ENCODE measurements around the gene TNRC6C.

Gene TNRC6C

DNA sequence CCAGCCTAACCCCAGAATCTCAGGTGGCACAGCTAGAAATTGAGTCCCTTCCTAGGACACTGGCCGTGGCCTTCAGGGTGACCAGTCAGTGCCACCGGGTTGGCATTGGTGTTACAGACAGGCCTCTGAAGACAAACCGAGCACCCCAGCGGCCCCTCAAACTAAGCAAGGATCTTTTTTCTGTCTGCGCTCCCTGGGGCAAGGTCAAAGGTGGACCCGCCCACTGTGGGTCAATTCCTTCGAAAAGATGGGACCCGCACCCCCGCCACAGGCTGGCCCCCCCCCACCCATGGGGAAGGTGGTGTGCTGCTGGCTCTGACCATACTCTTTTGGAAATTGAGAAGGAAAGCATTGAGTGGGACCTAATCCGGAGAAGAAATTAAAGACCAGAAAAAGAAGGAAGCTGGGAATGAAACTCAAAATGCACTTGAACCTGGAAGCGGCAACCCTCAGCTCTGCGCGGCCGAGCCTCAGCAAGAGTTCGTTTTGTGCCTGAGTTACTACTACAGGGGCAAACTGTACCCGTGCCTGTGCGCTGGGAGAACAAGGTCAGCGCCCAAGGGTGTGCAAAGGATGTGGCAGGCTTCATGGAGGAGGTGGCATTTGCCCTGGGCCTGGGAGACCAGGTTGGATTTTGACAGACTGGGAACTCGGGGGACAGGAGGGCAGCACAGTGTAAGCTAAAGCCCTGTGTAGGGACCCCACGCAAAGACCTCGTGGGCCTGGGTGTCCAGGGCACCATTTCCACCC, 149.6 kb downstream of the TNRC6C start:
- TF ChIP-seq, protein P1, sequence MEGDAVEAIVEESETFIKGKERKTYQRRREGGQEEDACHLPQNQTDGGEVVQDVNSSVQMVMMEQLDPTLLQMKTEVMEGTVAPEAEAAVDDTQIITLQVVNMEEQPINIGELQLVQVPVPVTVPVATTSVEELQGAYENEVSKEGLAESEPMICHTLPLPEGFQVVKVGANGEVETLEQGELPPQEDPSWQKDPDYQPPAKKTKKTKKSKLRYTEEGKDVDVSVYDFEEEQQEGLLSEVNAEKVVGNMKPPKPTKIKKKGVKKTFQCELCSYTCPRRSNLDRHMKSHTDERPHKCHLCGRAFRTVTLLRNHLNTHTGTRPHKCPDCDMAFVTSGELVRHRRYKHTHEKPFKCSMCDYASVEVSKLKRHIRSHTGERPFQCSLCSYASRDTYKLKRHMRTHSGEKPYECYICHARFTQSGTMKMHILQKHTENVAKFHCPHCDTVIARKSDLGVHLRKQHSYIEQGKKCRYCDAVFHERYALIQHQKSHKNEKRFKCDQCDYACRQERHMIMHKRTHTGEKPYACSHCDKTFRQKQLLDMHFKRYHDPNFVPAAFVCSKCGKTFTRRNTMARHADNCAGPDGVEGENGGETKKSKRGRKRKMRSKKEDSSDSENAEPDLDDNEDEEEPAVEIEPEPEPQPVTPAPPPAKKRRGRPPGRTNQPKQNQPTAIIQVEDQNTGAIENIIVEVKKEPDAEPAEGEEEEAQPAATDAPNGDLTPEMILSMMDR (conservative IDR thresholded peaks at IDR 0.05), result no peak
- H3K27ac ChIP-seq, result no peak overlapping the region

DNA sequence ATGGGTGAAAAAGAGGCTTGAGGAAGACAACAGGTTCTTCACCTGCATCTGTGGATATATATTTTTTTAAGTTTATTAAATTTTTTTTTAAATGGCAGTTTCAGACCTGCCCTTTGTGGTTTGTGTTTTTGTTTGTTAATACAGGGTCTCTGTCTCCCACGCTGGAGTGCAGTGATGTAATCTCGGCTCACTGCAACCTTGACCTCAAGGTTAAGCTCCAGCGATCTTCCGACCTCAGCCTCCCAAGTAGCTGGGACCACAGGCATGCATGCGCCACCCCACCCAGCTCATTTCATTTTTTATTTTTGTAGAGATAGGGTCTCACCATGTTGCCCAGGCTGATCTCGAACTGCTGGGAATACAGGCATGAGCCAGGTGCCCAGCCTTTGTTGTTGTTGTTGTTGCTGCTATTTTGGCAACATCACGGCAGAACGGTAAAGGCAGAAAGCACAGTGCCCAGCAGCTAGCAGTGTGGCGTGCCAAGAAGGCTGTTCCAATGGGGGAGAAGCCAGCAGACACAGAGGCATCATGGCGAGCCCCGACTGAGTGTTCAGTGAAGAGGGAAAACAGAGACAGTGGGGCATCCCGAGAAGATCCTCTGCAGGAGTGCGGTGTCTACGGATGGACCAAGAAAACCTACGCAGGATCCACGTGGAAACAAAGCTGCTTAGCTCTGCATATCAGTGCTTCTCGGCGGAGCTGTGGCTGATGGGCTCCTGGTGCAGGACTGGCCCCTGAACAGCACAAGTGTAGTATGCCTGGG, 150.4 kb downstream of the TNRC6C start:
- H3K27ac ChIP-seq, result no peak overlapping the region
- TF ChIP-seq, protein P1 (conservative IDR thresholded peaks at IDR 0.05), result no peak

DNA sequence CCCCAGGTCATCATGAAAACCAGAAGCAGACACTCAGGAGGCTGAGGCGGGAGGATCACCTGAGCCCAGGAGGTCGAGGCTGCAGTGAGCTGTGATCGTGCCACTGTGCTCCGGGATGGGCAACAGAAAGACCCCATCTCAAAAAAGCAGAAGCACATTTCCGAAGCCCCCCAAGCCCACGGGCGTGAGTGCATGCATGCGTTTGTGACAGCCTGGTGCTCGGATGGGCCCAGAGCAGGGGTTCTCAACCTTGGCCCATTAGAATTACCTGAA, 150.9 kb downstream of the TNRC6C start:
- no peak overlapping the region for H3K27ac ChIP-seq
- TF ChIP-seq, protein P1 (conservative IDR thresholded peaks at IDR 0.05), result no peak

DNA sequence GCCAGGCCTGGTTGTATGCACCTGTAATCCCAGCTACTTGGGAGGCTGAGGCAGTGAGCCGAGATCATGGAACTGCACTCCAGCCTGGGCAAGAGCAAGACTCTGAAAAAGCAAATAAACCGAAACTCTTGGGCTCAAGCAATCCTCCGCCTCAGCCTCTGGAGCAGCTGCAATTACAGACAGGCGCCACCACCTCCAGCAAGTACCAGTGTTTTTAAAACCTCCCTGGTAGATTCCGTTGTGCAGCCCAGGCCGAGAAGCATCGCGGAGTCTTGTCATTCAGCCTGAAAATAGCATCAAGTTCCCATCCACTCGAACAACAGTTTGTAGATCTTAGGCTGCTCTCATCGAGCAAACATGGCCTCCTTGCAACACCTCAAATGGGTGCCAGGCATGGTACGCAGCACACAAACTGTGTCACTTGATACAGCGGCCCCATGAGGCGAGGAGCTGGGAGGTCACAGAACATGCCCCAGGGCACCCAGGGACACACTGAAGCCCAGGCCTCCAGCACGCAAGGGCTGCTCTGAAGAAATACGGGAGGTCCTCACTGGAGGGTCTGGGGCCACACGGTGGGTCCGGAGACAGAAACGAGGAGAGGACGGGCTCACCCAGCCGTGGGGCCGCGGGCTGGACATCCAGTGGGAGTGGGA, 152.0 kb downstream of the TNRC6C start:
- H3K27ac ChIP-seq, result no peak overlapping the region
- TF ChIP-seq, protein P1 (conservative IDR thresholded peaks at IDR 0.05), result no peak

DNA sequence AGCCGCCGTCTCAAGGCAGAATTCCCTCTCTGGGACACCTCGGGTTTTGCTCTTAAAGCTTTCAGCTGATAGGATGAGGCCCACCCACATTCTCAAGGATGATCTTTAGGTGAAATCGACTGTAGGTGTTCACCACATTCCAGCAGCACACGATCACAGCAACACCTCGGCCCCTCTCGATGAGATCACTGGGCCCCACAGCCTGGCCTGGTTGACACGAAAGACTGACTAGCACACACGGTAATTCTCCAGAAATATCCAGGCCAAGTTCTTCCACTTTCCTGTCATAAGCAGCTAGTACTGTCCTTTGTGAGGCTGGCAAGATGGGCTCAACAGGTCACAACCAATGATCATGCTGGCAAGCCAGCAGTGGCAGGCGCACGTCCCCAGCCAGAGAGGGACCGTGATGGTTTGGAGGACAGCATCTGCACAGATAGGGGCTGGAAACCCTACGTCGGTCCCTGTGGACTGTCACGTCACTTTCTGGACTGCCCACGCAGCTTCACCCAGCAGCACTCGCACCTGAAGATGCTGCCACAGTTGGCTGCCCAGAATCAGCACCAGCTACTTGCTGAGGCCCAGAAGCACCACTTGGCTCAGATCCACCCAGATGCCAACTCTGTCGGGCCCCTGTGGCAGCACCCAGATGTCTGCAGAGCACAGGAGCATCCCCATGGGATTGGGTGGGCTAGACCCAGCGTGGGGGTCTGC, 152.7 kb downstream of the TNRC6C start:
- TF ChIP-seq, protein P1 (conservative IDR thresholded peaks at IDR 0.05), result no peak
- no peak overlapping the region for H3K27ac ChIP-seq

DNA sequence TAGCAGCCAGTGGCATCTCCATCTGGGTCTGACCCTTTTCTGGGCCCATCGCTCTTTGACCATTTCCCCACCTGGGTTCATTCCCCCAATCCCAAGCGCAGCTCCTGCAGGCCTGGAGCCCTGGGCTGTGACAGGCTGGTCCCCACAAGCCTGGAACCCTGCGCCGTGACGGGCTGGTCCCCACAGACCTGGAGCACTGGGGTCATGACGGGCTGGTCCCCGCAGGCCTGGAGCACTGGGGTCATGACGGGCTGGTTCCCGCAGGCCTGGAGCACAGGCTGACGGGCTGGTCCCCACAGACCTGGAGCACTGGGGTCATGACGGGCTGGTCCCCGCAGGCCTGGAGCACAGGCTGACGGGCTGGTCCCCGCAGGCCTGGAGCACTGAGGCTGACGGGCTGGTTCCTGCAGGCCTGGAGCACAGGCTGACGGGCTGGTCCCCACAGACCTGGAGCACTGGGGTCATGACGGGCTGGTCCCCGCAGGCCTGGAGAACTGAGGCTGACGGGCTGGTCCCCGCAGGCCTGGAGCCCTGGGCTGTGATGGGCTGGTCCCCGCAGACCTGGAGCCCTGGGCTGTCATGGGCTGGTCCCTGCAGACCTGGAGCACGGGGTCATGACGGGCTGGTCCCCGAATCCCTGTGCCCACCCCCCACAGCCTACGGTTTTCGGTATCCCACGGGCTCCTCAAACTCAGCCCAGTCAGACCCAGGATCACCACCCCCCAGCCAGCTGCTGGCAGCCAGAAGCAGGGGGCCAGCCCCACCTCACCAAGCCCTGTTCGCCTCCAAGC, 153.4 kb downstream of the TNRC6C start:
- TF ChIP-seq, protein P1 (conservative IDR thresholded peaks at IDR 0.05), result no peak
- H3K27ac ChIP-seq, result no peak overlapping the region
